HUES48 (cell line): ENCODE results near the gene MRPS7.

Experiments
- H3K27ac ChIP-seq: one replicate; pipeline ENCODE4 v1.7.0; 2013; ENCODE audit warnings: low read depth, low read length, inconsistent platforms
- H3K27me3 ChIP-seq: 2 replicates; pipeline ENCODE4 v1.6.1; 2013; ENCODE audit warnings: mild to moderate bottlenecking, low read length; ENCODE audit not compliant: control insufficient read depth, insufficient read depth
- H3K36me3 ChIP-seq: 2 replicates; pipeline ENCODE4 v1.6.1; 2013; ENCODE audit warnings: low read length; ENCODE audit not compliant: control insufficient read depth, insufficient read depth
- H3K4me1 ChIP-seq: 2 replicates; pipeline ENCODE4 v1.6.1; 2013; ENCODE audit warnings: mild to moderate bottlenecking, low read length; ENCODE audit not compliant: control insufficient read depth, insufficient read depth
- H3K4me3 ChIP-seq: 2 replicates; pipeline ENCODE4 v1.5.1; 2013; ENCODE audit warnings: mild to moderate bottlenecking, low read depth, low read length
- H3K9ac ChIP-seq: 2 replicates; pipeline ENCODE4 v1.6.1; 2013; ENCODE audit warnings: mild to moderate bottlenecking, low read depth, low read length, moderate library complexity
- H3K9me3 ChIP-seq: 2 replicates; pipeline ENCODE4 v1.6.1; 2013; ENCODE audit warnings: low read length; ENCODE audit not compliant: control insufficient read depth, insufficient read depth

Gene MRPS7

GRCh38 chr17:75315541-75316243, 54.0 kb downstream of the MRPS7 start:
- peaks cover 3% of the 10 kb centered on the region; the same call in 1 of the 2 replicates for H3K4me1 ChIP-seq
- no peaks in the 10 kb centered on the region for H3K27me3 ChIP-seq
- H3K4me3 ChIP-seq: no peak overlapping the region
- H3K36me3 ChIP-seq: peaks cover 22% of the 10 kb centered on the region
- H3K9ac ChIP-seq: no peak overlapping the region
- no peaks in the 10 kb centered on the region for H3K9me3 ChIP-seq
- no peak overlapping the region for H3K27ac ChIP-seq
